ENCODE data around the gene ANHX.

GRCh38 chr12:133221241-133221640, 14.4 kb downstream of the ANHX start:
- TF ChIP-seq EP300 (IDR thresholded peaks at IDR 0.05) (no peak), POLR2A (IDR thresholded peaks at IDR 0.05) (no peak), CTCF (IDR thresholded peaks at IDR 0.05) (no peak), POLR2AphosphoS5 (IDR thresholded peaks at IDR 0.05) (no peak)
